HCT116 (cell line): Measurements from ENCODE around the gene CAMK1D. TPM values are rescaled to one million over a fixed set of nuclear protein-coding genes. Genes with fewer than 3 reads are reported as not detected.

Experiments used
- ATAC-seq: fragments of 200-7000 bp; cut with Tn5 transposase; 2 replicates; pipeline ENCODE4 v1.9.1; 2020; ENCODE audit warnings: mild to moderate bottlenecking, moderate library complexity
- BruUV-seq: library from RNA; stranded (reverse); fragments of 400-500 nt; replicated peaks from 2 replicates; lab custom pipeline; 2021; lab: Mats Ljungman, UMichigan
- CTCF ChIA-PET: fragments of 300-600 bp; sonication (Branson Sonifier 250); formaldehyde crosslinking; loops from one replicate; lab custom pipeline; 2021; ENCODE audit warnings: antibody characterized with exemption; lab: Charles Lee
- POLR2A ChIA-PET: fragments of 300-600, 350-600 bp; sonication (Branson Sonifier 250); formaldehyde crosslinking; loops from one replicate; lab custom pipeline; 2021; ENCODE audit warnings: antibody characterized with exemption; lab: Charles Lee
- RAD21 ChIA-PET, 2 experiments: fragments of 300-600 bp; sonication (Branson Sonifier 250); formaldehyde crosslinking; loops; one replicate each; lab custom pipeline; 2023; ENCODE audit warnings: low total read pairs in 2 of 2; ENCODE audit not compliant: uncharacterized antibody in 2 of 2, unreplicated experiment in 2 of 2, low non-redundant PET in 1 of 2; lab: Charles Lee
- DNase-seq: peaks from one replicate; pipeline ENCODE4 v3.0.0-alpha.2; 2010; ENCODE audit warnings: low read depth, low spot score
- H2AFZ ChIP-seq: fragments of 200-600 bp; shearing (Covaris generic), sonication (generic); 2 replicates; pipeline ENCODE4 v1.6.1; 2017; ENCODE audit warnings: low read depth, mixed run types, mixed read lengths, antibody characterized with exemption, low read length; ENCODE audit not compliant: poor library complexity, severe bottlenecking
- H3K27ac ChIP-seq: 2 replicates; pipeline ENCODE4 v1.5.1; 2012; ENCODE audit warnings: low read depth, low read length
- H3K27me3 ChIP-seq: fragments of 200-600 bp; sonication (generic); 2 replicates; pipeline ENCODE4 v1.6.1; 2016; ENCODE audit warnings: mixed run types, low read length, mixed read lengths; ENCODE audit not compliant: insufficient read depth
- H3K36me3 ChIP-seq, 2 experiments: fragments of 200-500 bp in 1 of 2; fragments of 200-600 bp in 1 of 2; sonication (Bioruptor generic) in 1 of 2; sonication (generic) in 1 of 2; 2 replicates each; pipeline versions ENCODE4 v1.5.1 to v1.6.1; 2014 to 2016; ENCODE audit warnings: low read length in 2 of 2, inconsistent platforms in 1 of 2, mixed read lengths in 1 of 2, mixed run types in 1 of 2; ENCODE audit not compliant: insufficient read depth in 2 of 2, control insufficient read depth in 1 of 2
- H3K4me1 ChIP-seq, 2 experiments: fragments of 200-600 bp in 1 of 2; sonication (generic) in 1 of 2; 2 replicates each; pipeline versions ENCODE4 v1.5.1 to v1.6.1; 2012 to 2017; ENCODE audit warnings: low read length in 2 of 2, inconsistent platforms in 1 of 2, mild to moderate bottlenecking in 1 of 2, mixed read lengths in 1 of 2, mixed run types in 1 of 2, moderate library complexity in 1 of 2; ENCODE audit not compliant: insufficient read depth in 2 of 2, control insufficient read depth in 1 of 2
- H3K4me2 ChIP-seq: fragments of 200-600 bp; sonication (generic); 2 replicates; pipeline ENCODE4 v1.6.1; 2017; ENCODE audit warnings: mixed run types, low read length, mixed read lengths
- H3K4me3 ChIP-seq, 2 experiments: fragments of 200-600 bp in 1 of 2; sonication (generic) in 1 of 2; replicated peaks in 1 of 2; 2 replicates each; pipeline ENCODE4 v1.5.1; 2011 to 2016; ENCODE audit warnings: low read length in 2 of 2, control low read depth in 1 of 2, low read depth in 1 of 2, mild to moderate bottlenecking in 1 of 2, mixed read lengths in 1 of 2, mixed run types in 1 of 2
- H3K79me2 ChIP-seq: fragments of 200-600 bp; sonication (generic); 2 replicates; pipeline ENCODE4 v1.6.1; 2017; ENCODE audit warnings: mild to moderate bottlenecking, mixed run types, low read length, moderate library complexity, mixed read lengths; ENCODE audit not compliant: insufficient read depth
- H3K9ac ChIP-seq: fragments of 200-600 bp; sonication (generic); 2 replicates; pipeline ENCODE4 v1.6.1; 2016; ENCODE audit warnings: low read length, mixed read lengths
- H3K9me2 ChIP-seq: fragments of 200-600 bp; sonication (generic), shearing (Covaris generic); 2 replicates; pipeline ENCODE4 v1.6.1; 2017; ENCODE audit warnings: mixed run types, mild to moderate bottlenecking, moderate library complexity; ENCODE audit not compliant: insufficient read depth
- H3K9me3 ChIP-seq, 2 experiments: fragments of 200-500 bp in 1 of 2; fragments of 200-600 bp in 1 of 2; sonication (Bioruptor generic) in 1 of 2; sonication (generic) in 1 of 2; 2 replicates each; pipeline ENCODE4 v1.6.1; 2014 to 2017; ENCODE audit warnings: low read length in 2 of 2, mixed read lengths in 2 of 2, inconsistent platforms in 1 of 2, low read depth in 1 of 2, mild to moderate bottlenecking in 1 of 2, mixed run types in 1 of 2, moderate library complexity in 1 of 2; ENCODE audit not compliant: control insufficient read depth in 1 of 2, insufficient read depth in 1 of 2
- H4K20me1 ChIP-seq: fragments of 200-600 bp; sonication (generic), shearing (Covaris generic); 2 replicates; pipeline ENCODE4 v1.6.1; 2017; ENCODE audit warnings: mixed run types, mild to moderate bottlenecking, moderate library complexity; ENCODE audit not compliant: insufficient read depth
- CBX3 ChIP-seq: IDR thresholded peaks from 2 replicates; pipeline ENCODE4 v1.6.1; 2012; ENCODE audit warnings: low read depth
- EGR1 ChIP-seq: IDR thresholded peaks from 2 replicates; pipeline ENCODE4 v1.6.1; 2012; ENCODE audit warnings: low read depth
- ELF1 ChIP-seq: IDR thresholded peaks from 2 replicates; pipeline ENCODE4 v1.6.1; 2012; ENCODE audit warnings: low read depth, borderline replicate concordance
- EZH2 ChIP-seq: fragments of 200-600 bp; sonication (generic); IDR thresholded peaks from 2 replicates; pipeline ENCODE4 v1.6.1; 2017; ENCODE audit warnings: antibody characterized with exemption, mixed run types
- EZH2phosphoT487 ChIP-seq: fragments of 200-600 bp; IDR thresholded peaks from 2 replicates; pipeline ENCODE4 v1.6.1; 2018; ENCODE audit warnings: antibody characterized with exemption, borderline replicate concordance
- FOSL1 ChIP-seq: IDR thresholded peaks from 2 replicates; pipeline ENCODE4 v1.6.1; 2012; ENCODE audit warnings: low read depth
- POLR2A ChIP-seq: IDR thresholded peaks from 2 replicates; pipeline ENCODE4 v1.7.0; 2011; ENCODE audit warnings: borderline replicate concordance; ENCODE audit not compliant: insufficient read depth, insufficient read length; ENCODE audit errors: extremely low read depth
- POLR2AphosphoS5 ChIP-seq: IDR thresholded peaks from 2 replicates; pipeline ENCODE4 v1.6.1; 2011; ENCODE audit warnings: mild to moderate bottlenecking, low read depth, low read length, moderate library complexity
- SIN3A ChIP-seq: IDR thresholded peaks from 2 replicates; pipeline ENCODE4 v1.6.1; 2012; ENCODE audit warnings: low read depth
- SRF ChIP-seq: IDR thresholded peaks from 2 replicates; pipeline ENCODE4 v1.6.1; 2012; ENCODE audit warnings: low read depth
- TCF7L2 ChIP-seq: IDR thresholded peaks from 2 replicates; pipeline ENCODE4 v1.7.0; 2011; ENCODE audit warnings: borderline replicate concordance, inconsistent platforms; ENCODE audit not compliant: insufficient read depth, insufficient read length; ENCODE audit errors: extremely low read depth
- ZFX ChIP-seq: fragments of 450-650 bp; IDR thresholded peaks from 2 replicates; pipeline ENCODE4 v1.6.1; 2017
- ZNF274 ChIP-seq: fragments of 200-500 bp; sonication (Bioruptor generic); IDR thresholded peaks from 2 replicates; pipeline ENCODE4 v1.6.1; 2014; ENCODE audit warnings: mild to moderate bottlenecking, low read depth, low read length, inconsistent platforms
- intact Hi-C: fragments of 100-400 bp; cut with micrococcal nuclease; formaldehyde crosslinking; loops from 2 replicates; pipeline ENCODE4 v1.10.0; 2022
- total RNA-seq: library from RNA; stranded (reverse); gene quantifications from one replicate; pipeline ENCODE4 v1.2.1, GENCODE V29; 2021; ENCODE audit not compliant: unreplicated experiment
- TF ChIP-seq, protein P1 (sequence below): IDR thresholded peaks from 2 replicates; pipeline ENCODE4 v1.6.1; 2012

CAMK1D gene
- total RNA-seq, 1 experiment from 2014 or later = 9.6 TPM

DNA sequence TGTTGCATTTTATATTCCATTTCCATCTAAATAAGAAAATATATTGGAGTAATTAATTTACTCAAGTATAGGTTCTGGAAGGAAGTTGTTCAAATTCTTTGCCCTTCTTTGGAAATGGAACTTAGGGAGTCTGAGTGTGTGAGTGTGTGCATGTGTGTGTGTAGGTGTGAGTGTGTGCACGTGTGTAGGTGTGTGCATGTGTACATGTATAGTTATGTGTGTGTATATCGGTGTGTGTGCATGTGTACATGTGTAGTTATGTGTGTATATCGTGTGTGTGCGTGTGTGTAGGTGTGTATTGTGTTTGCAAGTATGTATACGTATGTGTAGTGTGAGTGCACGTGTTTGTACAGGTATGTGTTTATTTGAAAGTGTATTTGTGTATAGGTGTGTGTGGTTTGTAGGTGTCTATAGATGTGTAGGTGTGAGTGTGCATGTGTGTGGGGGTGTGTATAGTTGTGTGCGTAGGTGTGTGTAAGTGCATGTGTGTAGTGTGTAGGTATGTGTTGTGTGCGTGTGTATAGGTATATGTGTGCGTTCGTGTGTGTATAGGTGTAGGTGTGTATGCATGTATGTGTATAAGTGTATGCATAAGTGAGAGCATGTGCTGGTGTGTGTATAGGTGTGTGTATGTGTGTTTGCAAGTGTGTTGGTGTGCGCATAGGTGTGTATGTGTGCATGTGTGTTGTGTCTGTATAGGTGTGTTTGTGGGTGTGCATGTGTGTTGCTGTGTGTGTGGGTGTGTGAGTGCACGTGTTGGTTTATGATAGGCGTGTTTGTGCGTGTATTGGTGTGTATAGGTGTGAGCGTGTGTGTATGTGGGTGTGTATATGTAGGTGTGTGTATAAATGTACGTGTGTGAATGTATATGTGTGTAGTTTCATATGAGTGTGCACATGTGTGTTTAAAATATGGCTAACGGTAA lies 266.2 kb downstream of the CAMK1D start:
- Histone ChIP-seq H3K9ac (no peak overlapping the region), H3K27ac (no peak overlapping the region), H4K20me1 (no peaks in the 10 kb centered on the region), H3K36me3 (no peaks in the 10 kb centered on the region), H3K27me3 (no peaks in the 10 kb centered on the region), H3K9me3 (no peaks in the 10 kb centered on the region), H2AFZ (no peak overlapping the region), H3K4me1 (0 out of 4 replicates have a peak, but pooled peaks cover 0 to 3% of the 10 kb centered on the region in 2 experiments), H3K4me3 (no peak overlapping the region), H3K9me2 (no peaks in the 10 kb centered on the region)
- CTCF ChIA-PET = no interaction called here
- intact Hi-C loops = no loop called here
- no peak for DNase-seq
- BruUV-seq = no TSS peak
- ATAC-seq = no peak
- TF ChIP-seq POLR2A (no peak), POLR2AphosphoS5 (no peak), SRF (no peak), CBX3 (no peak), EZH2phosphoT487 (no peak), ELF1 (no peak), EZH2 (no peak), TCF7L2 (no peak), ZNF274 (no peak), EGR1 (no peak), ZFX (no peak), SIN3A (no peak), FOSL1 (no peak)
- TF ChIP-seq, protein P1, sequence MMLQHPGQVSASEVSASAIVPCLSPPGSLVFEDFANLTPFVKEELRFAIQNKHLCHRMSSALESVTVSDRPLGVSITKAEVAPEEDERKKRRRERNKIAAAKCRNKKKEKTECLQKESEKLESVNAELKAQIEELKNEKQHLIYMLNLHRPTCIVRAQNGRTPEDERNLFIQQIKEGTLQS = no peak
- TF ChIP-seq, all 23 proteins: peak for 0
- POLR2A ChIA-PET = no interaction called here
- Histone ChIP-seq H3K79me2 (no peaks in the 10 kb centered on the region), H3K4me2 (no peak overlapping the region)
- RAD21 ChIA-PET = no interaction called here
